ENCODE measurements around the gene LRMDA. TPM values are rescaled to one million over a fixed set of nuclear protein-coding genes. Genes with fewer than 3 reads are reported as not detected.

Gene LRMDA
- total RNA-seq, 1 experiment from 2014 or later = 4.8 TPM

DNA sequence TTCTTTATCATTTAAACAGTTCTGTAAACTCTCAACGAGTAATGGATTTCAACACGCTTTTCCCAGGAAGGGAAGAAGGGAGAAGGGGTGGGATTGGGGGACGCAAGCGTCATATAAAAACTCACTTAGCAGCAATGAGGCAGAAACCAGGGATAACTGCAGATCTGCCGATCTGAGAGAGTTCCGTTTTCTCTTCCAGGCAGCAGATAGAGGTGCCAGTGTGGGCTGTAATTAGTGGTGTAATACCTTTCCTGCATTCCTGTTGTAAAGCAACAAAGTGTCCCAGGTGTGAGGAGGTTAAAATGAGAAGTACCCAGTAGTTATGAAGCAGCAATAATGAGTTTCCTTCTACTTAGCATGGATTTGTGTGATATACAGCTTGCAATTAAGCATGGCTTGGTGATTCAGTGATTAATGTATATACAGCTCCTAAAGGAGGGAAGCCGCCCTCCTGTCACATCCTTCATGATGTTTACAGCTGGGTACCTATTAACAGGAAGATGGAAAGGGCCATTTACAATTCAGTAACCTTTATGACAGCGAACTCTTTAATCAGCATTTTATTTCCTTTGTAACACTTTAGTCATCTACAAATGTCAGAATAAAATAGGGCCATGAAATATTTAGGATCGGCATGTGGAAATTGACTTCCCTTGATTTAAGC, 271.9 kb downstream of the LRMDA start:
- POLR2A ChIA-PET = no interaction called here
- CTCF ChIA-PET = no interaction called here
- no peaks in the 10 kb centered on the region for H3K79me2 ChIP-seq (ENCODE audit: insufficient read depth, low read length)

More for the DNA sequence above, 271.9 kb downstream of the LRMDA start:
- no peak overlapping the region for H2AFZ ChIP-seq (ENCODE audit: low read depth, low read length, poor library complexity, severe bottlenecking)
- intact Hi-C loops (cut with micrococcal nuclease) = no loop called here
- H3K27me3 ChIP-seq (ENCODE audit: insufficient read depth, low read length) = peaks cover 9% of the 10 kb centered on the region
- H3K4me1 ChIP-seq (ENCODE audit: control insufficient read depth in 1 of 2, insufficient read depth in 2 of 2, low read length in 2 of 2) = no peaks in the 10 kb centered on the region
- no peaks in the 10 kb centered on the region for H3K36me3 ChIP-seq (ENCODE audit: control insufficient read depth in 1 of 2, insufficient read depth in 2 of 2, low read length in 2 of 2)
- DNase-seq (ENCODE audit: low read depth, low spot score) (no peak), ATAC-seq (no peak)
- no peak overlapping the region for H3K4me3 ChIP-seq (replicated peaks in 1 of 2; ENCODE audit: low read depth in 1 of 2, low read length in 2 of 2)
- no TSS peak for BruUV-seq (replicated peaks)
- H3K9me2 ChIP-seq (ENCODE audit: insufficient read depth) = no peaks in the 10 kb centered on the region
- RAD21 ChIA-PET (ENCODE audit: low non-redundant PET in 1 of 2, low total read pairs in 2 of 2, uncharacterized antibody in 2 of 2, unreplicated experiment in 2 of 2) = no interaction called here
- H3K9me3 ChIP-seq (ENCODE audit: control insufficient read depth in 1 of 2, insufficient read depth in 1 of 2, low read depth in 1 of 2, low read length in 2 of 2) = no peaks in the 10 kb centered on the region
- no peak overlapping the region for H3K9ac ChIP-seq (ENCODE audit: low read length)
- no peak for TF ChIP-seq POLR2AphosphoS5 (IDR thresholded peaks at IDR 0.05; ENCODE audit: low read depth, low read length)
- TF ChIP-seq, protein P1, sequence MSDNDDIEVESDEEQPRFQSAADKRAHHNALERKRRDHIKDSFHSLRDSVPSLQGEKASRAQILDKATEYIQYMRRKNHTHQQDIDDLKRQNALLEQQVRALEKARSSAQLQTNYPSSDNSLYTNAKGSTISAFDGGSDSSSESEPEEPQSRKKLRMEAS (IDR thresholded peaks at IDR 0.05) = no peak
- TF ChIP-seq, protein P2, sequence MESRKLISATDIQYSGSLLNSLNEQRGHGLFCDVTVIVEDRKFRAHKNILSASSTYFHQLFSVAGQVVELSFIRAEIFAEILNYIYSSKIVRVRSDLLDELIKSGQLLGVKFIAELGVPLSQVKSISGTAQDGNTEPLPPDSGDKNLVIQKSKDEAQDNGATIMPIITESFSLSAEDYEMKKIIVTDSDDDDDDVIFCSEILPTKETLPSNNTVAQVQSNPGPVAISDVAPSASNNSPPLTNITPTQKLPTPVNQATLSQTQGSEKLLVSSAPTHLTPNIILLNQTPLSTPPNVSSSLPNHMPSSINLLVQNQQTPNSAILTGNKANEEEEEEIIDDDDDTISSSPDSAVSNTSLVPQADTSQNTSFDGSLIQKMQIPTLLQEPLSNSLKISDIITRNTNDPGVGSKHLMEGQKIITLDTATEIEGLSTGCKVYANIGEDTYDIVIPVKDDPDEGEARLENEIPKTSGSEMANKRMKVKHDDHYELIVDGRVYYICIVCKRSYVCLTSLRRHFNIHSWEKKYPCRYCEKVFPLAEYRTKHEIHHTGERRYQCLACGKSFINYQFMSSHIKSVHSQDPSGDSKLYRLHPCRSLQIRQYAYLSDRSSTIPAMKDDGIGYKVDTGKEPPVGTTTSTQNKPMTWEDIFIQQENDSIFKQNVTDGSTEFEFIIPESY (IDR thresholded peaks at IDR 0.05; ENCODE audit: extremely low read depth, insufficient replicate concordance, low read length) = no peak
- TF ChIP-seq YY1 (IDR thresholded peaks at IDR 0.05; ENCODE audit: extremely low read depth, insufficient replicate concordance, low read depth, low read length) = no peak
- no peak for TF ChIP-seq FOSL1 (IDR thresholded peaks at IDR 0.05; ENCODE audit: low read depth)
- TF ChIP-seq SRF (IDR thresholded peaks at IDR 0.05; ENCODE audit: low read depth) = no peak
- no peak for TF ChIP-seq TCF7L2 (IDR thresholded peaks at IDR 0.05; ENCODE audit: borderline replicate concordance, extremely low read depth, insufficient read depth, insufficient read length)
- no peak for TF ChIP-seq ZFX (IDR thresholded peaks at IDR 0.05)
- TF ChIP-seq EZH2 (IDR thresholded peaks at IDR 0.05) = no peak
- TF ChIP-seq SP1 (IDR thresholded peaks at IDR 0.05; ENCODE audit: low read depth) = no peak
- H3K27ac ChIP-seq (ENCODE audit: low read depth, low read length) = no peak overlapping the region
- H3K4me2 ChIP-seq (ENCODE audit: low read length) = no peak overlapping the region
- no peaks in the 10 kb centered on the region; the same call in 1 of the 2 replicates for H4K20me1 ChIP-seq (ENCODE audit: insufficient read depth)

Data from HCT116 (cell line).